ENCODE measurements around the gene ICA1.
"Not testable (repeated sequence)": the region's sequence is repeated elsewhere in the genome, so short reads cannot be mapped to it uniquely, and the experiment has no call there.

ICA1 gene

GRCh38 chr7:8128449-8129317, 133.3 kb downstream of the ICA1 start:
- no peak for DNase-seq

GRCh38 chr7:8126601-8127167, 135.3 kb downstream of the ICA1 start:
- no peak for DNase-seq

DNA sequence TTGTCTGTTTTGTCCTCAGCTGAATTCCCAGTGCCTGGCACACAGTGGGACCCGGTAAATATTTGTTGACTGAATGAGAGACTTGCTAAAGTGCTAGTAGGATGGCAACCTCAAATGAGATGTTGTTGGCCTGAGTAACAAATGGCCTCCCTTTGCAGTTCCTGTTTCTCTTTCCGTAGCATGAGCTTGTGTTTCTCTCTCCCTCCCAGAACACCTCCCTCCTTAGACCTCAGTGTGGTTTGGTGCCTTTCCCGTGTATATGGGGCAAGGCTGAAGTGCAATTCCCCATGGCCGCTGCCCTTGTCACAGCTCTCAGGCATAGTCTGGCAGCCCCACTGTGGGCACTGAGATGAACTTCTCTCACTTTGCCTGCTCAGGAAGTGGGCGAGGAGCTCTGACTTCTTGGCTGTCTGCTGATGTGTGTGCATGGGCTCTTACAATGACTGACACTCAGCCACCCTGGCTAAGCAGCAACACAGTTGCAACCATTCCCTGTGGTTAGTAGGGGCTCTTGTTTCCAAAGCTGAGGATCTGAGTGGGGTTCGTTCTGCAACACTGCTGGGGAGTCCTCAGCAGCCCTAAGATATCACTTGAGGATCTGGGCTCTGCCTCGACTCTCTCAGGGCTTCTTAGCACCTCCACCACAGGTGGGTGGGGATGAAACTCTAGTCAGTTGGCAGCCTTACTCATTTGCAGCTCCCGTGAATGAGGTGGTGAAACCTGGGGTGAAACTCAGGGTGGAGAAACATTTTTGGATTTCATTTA, 136.1 kb downstream of the ICA1 start:
- no peak for DNase-seq

- DNase-seq = no peak
These were observed 140.7 kb downstream of the ICA1 start for GRCh38 chr7:8121243-8121642.

GRCh38 chr7:8120390-8121058, 141.4 kb downstream of the ICA1 start:
- DNase-seq = no peak

GRCh38 chr7:8119262-8119661, 142.7 kb downstream of the ICA1 start:
- DNase-seq = no peak

GRCh38 chr7:8117195-8117594, 144.8 kb downstream of the ICA1 start:
- no peak for DNase-seq

- DNase-seq = no peak
These were observed 146.2 kb downstream of the ICA1 start for GRCh38 chr7:8115547-8116402.

- DNase-seq = no peak
These were observed 147.8 kb downstream of the ICA1 start for GRCh38 chr7:8114175-8114574.

DNA sequence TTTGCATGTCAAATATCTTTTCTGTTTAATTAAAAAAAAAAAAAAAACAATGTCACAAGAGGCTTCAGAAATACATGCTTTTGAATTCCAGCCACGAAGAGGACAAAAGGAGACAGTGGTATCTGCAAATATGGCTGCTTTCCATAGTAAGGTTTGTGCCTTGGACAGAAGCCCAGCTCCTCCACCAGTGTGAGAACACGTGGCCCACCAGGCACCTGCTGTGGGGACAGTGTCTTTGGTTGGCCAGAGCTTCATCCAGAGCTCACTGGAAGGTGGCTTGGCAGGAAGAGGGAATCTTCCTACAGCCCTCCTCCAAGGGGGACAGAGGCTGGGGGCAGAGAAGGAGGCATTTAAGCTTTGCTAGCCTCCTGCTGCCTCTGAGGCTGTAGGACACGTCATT, 148.8 kb downstream of the ICA1 start:
- DNase-seq = no peak

DNA sequence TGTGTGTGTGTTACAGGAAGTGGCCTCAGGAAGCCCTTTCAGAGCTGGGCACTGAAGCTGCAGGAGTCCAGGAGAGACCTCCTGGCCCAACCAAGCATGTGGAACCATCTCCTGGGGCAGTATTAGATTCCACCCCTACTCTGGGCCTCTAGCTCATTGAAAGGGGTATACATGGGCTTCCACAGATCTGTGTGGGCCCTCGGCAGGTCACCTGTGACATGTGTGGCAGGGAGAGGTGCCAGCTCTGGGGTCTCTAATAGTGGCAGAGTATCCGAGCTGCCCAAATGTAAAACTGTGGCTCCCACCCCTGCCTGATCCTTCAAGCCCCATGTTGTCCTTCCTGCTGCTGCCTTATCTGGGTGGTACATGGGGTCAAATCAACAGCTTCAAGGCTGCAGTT, 149.3 kb downstream of the ICA1 start:
- DNase-seq = no peak

DNA sequence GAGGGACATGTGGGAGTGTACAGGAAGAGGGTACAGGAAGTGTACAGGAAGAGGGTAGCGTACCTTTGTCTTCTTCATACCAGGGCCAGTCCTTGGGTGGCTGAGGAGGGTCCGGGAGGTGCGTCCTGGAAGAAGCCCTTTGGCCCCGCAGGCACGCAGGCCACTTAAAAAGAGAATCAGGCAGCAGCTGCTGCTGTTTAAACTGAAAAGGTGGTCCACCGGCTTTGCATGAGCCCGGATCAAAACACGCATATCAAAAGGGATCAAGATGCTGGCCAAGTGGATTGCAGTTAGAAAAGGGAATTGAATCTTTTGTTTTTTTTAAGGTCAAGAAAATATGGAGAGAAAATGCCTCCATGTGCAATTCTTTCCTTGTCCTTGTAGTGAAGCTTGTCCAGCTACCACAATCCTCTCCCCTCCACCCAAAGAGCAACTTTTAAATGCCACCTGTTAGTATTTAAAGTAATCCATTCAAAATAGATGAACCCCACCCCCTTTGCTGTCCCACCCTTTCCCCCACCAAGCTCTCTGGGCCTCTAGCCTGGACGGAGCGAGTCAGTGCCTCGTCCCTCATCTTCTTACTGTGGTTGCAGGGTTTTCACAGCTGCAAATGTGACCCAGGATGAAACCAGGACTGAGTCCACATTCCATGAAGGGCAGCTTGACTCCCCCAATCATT, 150.5 kb downstream of the ICA1 start:
- no peak for DNase-seq

DNA sequence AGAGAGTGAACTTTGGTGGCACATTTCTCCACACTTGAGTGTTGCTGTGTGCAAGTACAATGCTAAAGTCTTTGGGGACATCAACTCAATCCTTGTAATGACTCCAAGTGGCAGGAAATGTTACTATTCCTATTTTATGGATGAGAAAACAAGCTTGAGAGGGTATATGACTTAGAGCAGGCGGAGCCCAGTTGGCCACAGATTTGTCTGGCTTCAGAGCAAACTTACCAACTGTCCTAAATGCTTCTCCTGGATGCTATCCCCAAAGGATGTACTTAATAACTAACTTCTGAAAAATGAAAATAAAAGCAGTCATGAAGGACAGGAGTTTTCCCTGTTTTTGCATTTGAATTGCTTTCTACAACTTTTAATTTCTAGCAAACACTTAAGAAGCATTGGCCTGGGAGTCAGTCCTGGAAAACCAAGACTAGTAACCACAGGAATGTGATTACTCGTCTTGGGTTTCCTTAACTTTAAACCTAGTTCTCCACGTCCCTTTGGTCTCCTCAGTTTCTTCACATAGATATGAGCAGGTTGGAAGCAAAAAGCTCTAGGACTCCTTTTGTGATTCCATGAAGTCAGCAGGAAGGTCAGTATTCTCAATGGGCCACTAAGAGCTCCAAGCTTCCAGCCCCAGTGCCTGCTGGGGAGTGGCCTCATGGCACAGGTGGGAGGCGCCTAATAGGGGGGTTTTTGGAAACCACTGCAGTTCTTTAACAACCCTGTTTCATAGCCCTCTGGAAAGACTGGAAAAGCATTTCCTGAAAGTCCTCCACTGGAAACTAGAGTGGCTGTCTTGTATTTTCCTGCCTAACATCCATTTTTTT, 152.6 kb downstream of the ICA1 start:
- DNase-seq = peak; percentile 64

- DNase-seq = no peak
These were observed 156.4 kb downstream of the ICA1 start for GRCh38 chr7:8105449-8106095.

DNA sequence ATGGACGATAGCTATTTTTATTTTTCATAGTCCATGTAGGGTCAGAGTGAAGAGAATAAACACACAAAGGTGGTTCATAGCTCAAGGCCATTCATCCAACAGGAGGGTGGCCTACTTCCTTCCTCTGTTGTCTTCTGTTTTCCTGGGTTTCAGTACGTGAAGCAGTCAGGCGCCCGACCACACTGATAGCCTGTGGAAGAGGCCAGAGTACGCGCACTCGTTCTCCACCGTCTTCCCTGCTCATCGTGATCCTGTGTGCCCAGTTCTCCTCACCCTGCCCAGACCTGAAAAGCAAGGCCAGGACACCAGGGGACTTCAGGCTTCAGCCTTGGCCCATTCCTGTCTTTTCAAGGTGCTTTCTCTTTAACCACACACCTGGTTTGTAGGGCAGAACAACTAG, 158.7 kb downstream of the ICA1 start:
- no peak for DNase-seq

- DNase-seq = not testable (repeated sequence)
These were observed 160.7 kb downstream of the ICA1 start for GRCh38 chr7:8101292-8101691.

GRCh38 chr7:8094164-8095140, 167.5 kb downstream of the ICA1 start:
- DNase-seq = no peak

- DNase-seq = no peak
These were observed 169.8 kb downstream of the ICA1 start for GRCh38 chr7:8092140-8092539.

Data from islet precursor cell (in vitro differentiated cells).